Caco-2 (cell line): ENCODE results near the gene PDE7B. TPM values are rescaled to one million over a fixed set of nuclear protein-coding genes. Genes with fewer than 3 reads are reported as not detected.

Experiments used
- BruUV-seq: library from RNA; stranded (reverse); fragments of 400-500 nt; replicated peaks from 2 replicates; lab custom pipeline; 2021; lab: Mats Ljungman, UMichigan
- CTCF ChIA-PET: fragments of 300-600 bp; sonication (Branson Sonifier 250); formaldehyde crosslinking; loops from one replicate; lab custom pipeline; 2022; ENCODE audit warnings: antibody characterized with exemption; lab: Charles Lee
- POLR2A ChIA-PET: fragments of 300-600 bp; sonication (Branson Sonifier 250); formaldehyde crosslinking; loops from one replicate; lab custom pipeline; 2022; ENCODE audit warnings: antibody characterized with exemption; lab: Charles Lee
- DNase-seq, 2 experiments: peaks; one replicate each; pipeline versions ENCODE4 v3.0.0 to v3.0.0-alpha.2; 2020 to 2022
- H3K27me3 ChIP-seq: replicated peaks from 2 replicates; pipeline ENCODE4 v1.6.0; 2011; ENCODE audit warnings: low read length; ENCODE audit not compliant: control insufficient read depth, insufficient read depth
- H3K36me3 ChIP-seq: 2 replicates; pipeline ENCODE4 v1.5.1; 2011; ENCODE audit warnings: low read length; ENCODE audit not compliant: control insufficient read depth, insufficient read depth
- H3K4me1 ChIP-seq: fragments of 250-450 bp; sonication (Bioruptor Pico); 2 replicates; pipeline ENCODE4 v1.5.1; 2020; ENCODE audit warnings: mild to moderate bottlenecking
- H3K4me3 ChIP-seq: 2 replicates; pipeline ENCODE4 v1.5.1; 2011; ENCODE audit warnings: low read depth, mild to moderate bottlenecking, control low read depth, low read length
- H3K9me3 ChIP-seq: fragments of 250-450 bp; sonication (Bioruptor Pico); 2 replicates; pipeline ENCODE4 v1.5.1; 2020; ENCODE audit warnings: mild to moderate bottlenecking, moderate library complexity
- H3K27ac Mint-ChIP-seq: one replicate; pipeline ENCODE4 v1.8.0; 2022; ENCODE audit warnings: mixed read lengths; ENCODE audit not compliant: unreplicated experiment
- H3K27me3 Mint-ChIP-seq: one replicate; pipeline ENCODE4 v1.8.0; 2022; ENCODE audit warnings: mixed read lengths; ENCODE audit not compliant: insufficient read depth, unreplicated experiment
- H3K36me3 Mint-ChIP-seq: one replicate; pipeline ENCODE4 v1.8.0; 2022; ENCODE audit warnings: mild to moderate bottlenecking, mixed read lengths; ENCODE audit not compliant: insufficient read depth, unreplicated experiment
- H3K4me1 Mint-ChIP-seq: one replicate; pipeline ENCODE4 v1.8.0; 2022; ENCODE audit warnings: low read depth, mixed read lengths; ENCODE audit not compliant: unreplicated experiment
- H3K4me3 Mint-ChIP-seq: one replicate; pipeline ENCODE4 v1.8.0; 2022; ENCODE audit warnings: mild to moderate bottlenecking, moderate library complexity, mixed read lengths; ENCODE audit not compliant: unreplicated experiment
- H3K9me3 Mint-ChIP-seq: one replicate; pipeline ENCODE4 v1.8.0; 2022; ENCODE audit warnings: mixed read lengths; ENCODE audit not compliant: unreplicated experiment
- intact Hi-C: fragments of 100-400 bp; cut with micrococcal nuclease; formaldehyde crosslinking; loops from one replicate; pipeline ENCODE4 v1.10.0; 2022; ENCODE audit not compliant: unreplicated experiment
- total RNA-seq: library from RNA; stranded (reverse); gene quantifications from 2 replicates; pipeline ENCODE4 v1.2.3, GENCODE V29; 2022
- TF ChIP-seq, protein P1 (sequence below), 2 experiments: fragments of 200-600 bp in 1 of 2; IDR thresholded peaks; 1 replicate in 1 of 2; 2 replicates in 1 of 2; pipeline versions ENCODE4 v1.5.1 to v1.8.0; 2011 to 2022; ENCODE audit warnings: antibody characterized with exemption in 1 of 2, control low read depth in 1 of 2, inconsistent platforms in 1 of 2, low read depth in 1 of 2, low read length in 1 of 2, mild to moderate bottlenecking in 1 of 2, moderate library complexity in 1 of 2; ENCODE audit not compliant: insufficient read depth in 1 of 2, severe bottlenecking in 1 of 2, unreplicated experiment in 1 of 2

The PDE7B gene
- total RNA-seq, 1 experiment from 2014 or later: not detected

DNA sequence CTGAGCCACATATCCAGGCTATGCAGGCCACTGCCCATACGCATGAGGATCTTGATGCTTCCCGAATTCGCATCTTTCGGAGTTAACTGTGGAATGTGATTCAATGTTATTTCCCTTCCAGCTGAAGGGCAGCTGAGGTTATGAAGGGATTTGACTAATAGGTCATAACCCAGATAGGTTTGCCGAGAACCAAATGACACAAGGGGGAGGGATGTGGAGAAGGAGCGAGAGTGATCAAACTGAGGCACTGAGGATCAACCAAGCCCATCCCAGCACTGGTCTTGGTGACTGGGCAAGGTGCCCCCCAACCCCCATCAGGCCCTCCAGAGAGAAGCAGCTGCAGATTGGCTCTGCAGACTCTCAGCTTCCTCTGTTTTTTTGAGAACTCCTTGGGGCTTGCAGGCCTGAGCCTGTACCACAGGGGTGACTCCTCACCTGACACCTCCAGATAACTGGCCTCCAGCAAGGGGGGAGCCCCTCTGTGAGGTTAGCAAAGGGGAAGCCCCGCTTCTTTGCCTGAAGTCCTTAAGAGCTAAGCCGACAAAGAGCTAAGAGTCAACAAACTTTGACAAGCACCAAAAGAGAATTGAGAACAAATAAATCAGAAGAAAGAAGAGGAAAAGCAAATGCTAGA lies 185.9 kb downstream of the PDE7B start:
- H3K4me1 Mint-ChIP-seq: peaks cover 6% of the 10 kb centered on the region
- no peaks in the 10 kb centered on the region for H3K27me3 ChIP-seq
- no TSS peak for BruUV-seq
- TF ChIP-seq, protein P1, sequence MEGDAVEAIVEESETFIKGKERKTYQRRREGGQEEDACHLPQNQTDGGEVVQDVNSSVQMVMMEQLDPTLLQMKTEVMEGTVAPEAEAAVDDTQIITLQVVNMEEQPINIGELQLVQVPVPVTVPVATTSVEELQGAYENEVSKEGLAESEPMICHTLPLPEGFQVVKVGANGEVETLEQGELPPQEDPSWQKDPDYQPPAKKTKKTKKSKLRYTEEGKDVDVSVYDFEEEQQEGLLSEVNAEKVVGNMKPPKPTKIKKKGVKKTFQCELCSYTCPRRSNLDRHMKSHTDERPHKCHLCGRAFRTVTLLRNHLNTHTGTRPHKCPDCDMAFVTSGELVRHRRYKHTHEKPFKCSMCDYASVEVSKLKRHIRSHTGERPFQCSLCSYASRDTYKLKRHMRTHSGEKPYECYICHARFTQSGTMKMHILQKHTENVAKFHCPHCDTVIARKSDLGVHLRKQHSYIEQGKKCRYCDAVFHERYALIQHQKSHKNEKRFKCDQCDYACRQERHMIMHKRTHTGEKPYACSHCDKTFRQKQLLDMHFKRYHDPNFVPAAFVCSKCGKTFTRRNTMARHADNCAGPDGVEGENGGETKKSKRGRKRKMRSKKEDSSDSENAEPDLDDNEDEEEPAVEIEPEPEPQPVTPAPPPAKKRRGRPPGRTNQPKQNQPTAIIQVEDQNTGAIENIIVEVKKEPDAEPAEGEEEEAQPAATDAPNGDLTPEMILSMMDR (IDR thresholded peaks at IDR 0.05; ENCODE audit: insufficient read depth in 1 of 2, low read depth in 1 of 2, low read length in 1 of 2, severe bottlenecking in 1 of 2, unreplicated experiment in 1 of 2): no peak
- no peak overlapping the region for H3K4me3 ChIP-seq
- H3K4me1 ChIP-seq: 0 out of 2 replicates have a peak, but pooled peaks cover 7% of the 10 kb centered on the region
- no peaks in the 10 kb centered on the region for H3K9me3 ChIP-seq
- no peaks in the 10 kb centered on the region for H3K27me3 Mint-ChIP-seq
- H3K36me3 Mint-ChIP-seq: no peaks in the 10 kb centered on the region
- ChIA-PET POLR2A (no interaction called here), CTCF (no interaction called here)
- H3K9me3 Mint-ChIP-seq: no peaks in the 10 kb centered on the region
- H3K36me3 ChIP-seq: no peaks in the 10 kb centered on the region
- no peak overlapping the region for H3K27ac Mint-ChIP-seq
- intact Hi-C loops: no loop called here
- H3K4me3 Mint-ChIP-seq: no peak overlapping the region
- DNase-seq: no peak

GRCh38 chr6:136037876-136038460 lies 186.5 kb downstream of the PDE7B start:
- Histone ChIP-seq H3K36me3 (no peaks in the 10 kb centered on the region), H3K9me3 (no peaks in the 10 kb centered on the region), H3K4me1 (0 out of 2 replicates have a peak, but pooled peaks cover 7% of the 10 kb centered on the region), H3K27me3 (no peaks in the 10 kb centered on the region), H3K4me3 (no peak overlapping the region)
- intact Hi-C loops: no loop called here
- BruUV-seq: no TSS peak
- H3K36me3 Mint-ChIP-seq: no peaks in the 10 kb centered on the region
- TF ChIP-seq, protein P1 (IDR thresholded peaks at IDR 0.05; ENCODE audit: insufficient read depth in 1 of 2, low read depth in 1 of 2, low read length in 1 of 2, severe bottlenecking in 1 of 2, unreplicated experiment in 1 of 2): no peak
- no peaks in the 10 kb centered on the region for H3K27me3 Mint-ChIP-seq
- POLR2A ChIA-PET: no interaction called here
- H3K4me1 Mint-ChIP-seq: peaks cover 6% of the 10 kb centered on the region
- H3K9me3 Mint-ChIP-seq: no peaks in the 10 kb centered on the region
- CTCF ChIA-PET: no interaction called here
- DNase-seq: no peak
- H3K4me3 Mint-ChIP-seq: no peak overlapping the region
- H3K27ac Mint-ChIP-seq: no peak overlapping the region

GRCh38 chr6:136038531-136038930 lies 187.0 kb downstream of the PDE7B start:
- Mint-ChIP-seq H3K36me3 (no peaks in the 10 kb centered on the region), H3K27ac (no peak overlapping the region)
- no peak overlapping the region for H3K4me3 ChIP-seq

More at GRCh38 chr6:136038531-136038930, 187.0 kb downstream of the PDE7B start:
- no peak for DNase-seq
- Mint-ChIP-seq H3K4me3 (no peak overlapping the region), H3K9me3 (no peaks in the 10 kb centered on the region), H3K4me1 (peaks cover 3% of the 10 kb centered on the region), H3K27me3 (no peaks in the 10 kb centered on the region)
- intact Hi-C loops: no loop called here
- TF ChIP-seq, protein P1 (IDR thresholded peaks at IDR 0.05; ENCODE audit: insufficient read depth in 1 of 2, low read depth in 1 of 2, low read length in 1 of 2, severe bottlenecking in 1 of 2, unreplicated experiment in 1 of 2): no peak
- POLR2A ChIA-PET: no interaction called here
- no peaks in the 10 kb centered on the region for H3K27me3 ChIP-seq
- H3K36me3 ChIP-seq: no peaks in the 10 kb centered on the region
- 0 out of 2 replicates have a peak, but pooled peaks cover 4% of the 10 kb centered on the region for H3K4me1 ChIP-seq
- CTCF ChIA-PET: no interaction called here
- BruUV-seq: no TSS peak
- H3K9me3 ChIP-seq: no peaks in the 10 kb centered on the region
